DMS79 (cell line): ENCODE measurements around the gene PHLDB3.
A peak's percentile ranks its signal among the peaks of the same experiment; 100 is the strongest.

Source experiments
- DNase-seq: peaks from one replicate; lab custom pipeline; 2025; lab: John Stamatoyannopoulos, UW

The PHLDB3 gene

DNA sequence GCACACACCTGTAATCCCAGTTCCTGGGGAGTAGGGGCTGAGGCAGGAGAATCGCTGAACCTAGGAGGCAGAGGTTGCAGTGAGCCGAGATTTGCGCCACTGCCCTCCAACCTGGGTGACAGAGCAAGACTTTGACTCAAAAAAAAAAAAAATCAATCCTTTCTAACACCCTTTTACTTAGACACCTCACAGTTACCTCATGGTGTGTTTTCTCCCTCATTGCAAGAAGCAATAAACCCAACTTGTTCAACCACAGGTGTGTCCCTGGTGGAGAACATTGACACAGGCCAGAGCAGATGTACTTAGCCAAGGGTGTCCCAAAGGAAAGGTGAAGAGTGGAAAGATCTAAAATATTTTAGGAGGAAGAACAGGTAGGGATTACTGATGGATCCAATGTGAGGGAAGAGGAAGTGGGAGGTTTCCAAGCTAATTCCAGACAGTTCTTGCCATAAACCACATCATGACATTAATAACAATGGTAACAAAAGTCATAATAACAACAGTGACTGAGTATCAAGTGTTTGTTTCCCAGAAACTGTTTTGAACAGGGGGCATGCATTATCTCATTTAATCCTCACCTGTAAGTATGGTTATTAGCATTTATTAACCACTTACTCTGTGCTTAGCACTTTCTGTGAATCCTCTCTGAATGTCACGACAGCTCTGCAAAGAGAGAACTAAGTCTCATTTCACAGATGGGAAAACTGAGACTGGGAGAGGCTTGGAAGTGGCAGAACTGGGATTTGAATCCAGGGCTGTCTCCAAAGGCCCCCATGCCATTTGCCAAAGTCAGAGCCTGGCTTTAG is 36.0 kb downstream of the PHLDB3 start:
- DNase-seq: no peak

DNA sequence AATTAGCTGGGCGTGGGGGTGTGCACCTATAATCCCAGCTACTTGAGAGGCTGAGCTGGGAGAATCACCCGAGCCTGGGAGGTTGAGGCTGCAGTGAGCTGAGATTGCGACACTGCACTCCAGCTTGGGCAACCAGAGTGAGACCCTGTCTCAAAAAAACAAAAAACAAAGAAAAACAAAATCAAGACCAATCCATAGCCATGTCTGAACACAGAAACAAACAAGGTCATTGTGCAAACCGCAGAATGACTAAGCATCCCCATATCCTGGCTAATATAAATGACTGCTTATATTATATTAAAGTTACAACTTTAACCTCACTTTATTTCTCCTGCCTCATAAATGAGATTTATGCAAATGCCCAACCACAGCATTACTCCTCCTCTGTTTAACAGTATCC is 36.8 kb downstream of the PHLDB3 start:
- no peak for DNase-seq

DNA sequence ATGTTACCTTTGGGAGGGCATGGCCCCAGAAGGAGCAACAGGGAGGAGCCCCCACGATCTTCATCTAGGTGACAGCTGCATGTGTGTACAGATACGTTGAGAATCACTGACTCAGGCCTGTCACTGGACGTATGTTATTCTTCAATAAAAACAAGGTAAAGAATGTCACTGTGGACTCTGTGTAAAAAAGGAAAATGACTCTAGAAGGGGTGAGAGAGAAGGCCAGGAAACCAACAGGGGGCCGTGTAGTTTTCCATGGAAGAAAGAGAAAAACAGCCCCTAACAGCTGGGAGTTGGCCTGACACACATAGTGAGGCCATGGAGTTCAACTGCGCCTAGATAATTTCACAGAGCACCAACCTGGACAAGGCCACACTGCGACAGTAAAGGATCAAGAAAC is 37.3 kb downstream of the PHLDB3 start:
- DNase-seq: no peak

DNA sequence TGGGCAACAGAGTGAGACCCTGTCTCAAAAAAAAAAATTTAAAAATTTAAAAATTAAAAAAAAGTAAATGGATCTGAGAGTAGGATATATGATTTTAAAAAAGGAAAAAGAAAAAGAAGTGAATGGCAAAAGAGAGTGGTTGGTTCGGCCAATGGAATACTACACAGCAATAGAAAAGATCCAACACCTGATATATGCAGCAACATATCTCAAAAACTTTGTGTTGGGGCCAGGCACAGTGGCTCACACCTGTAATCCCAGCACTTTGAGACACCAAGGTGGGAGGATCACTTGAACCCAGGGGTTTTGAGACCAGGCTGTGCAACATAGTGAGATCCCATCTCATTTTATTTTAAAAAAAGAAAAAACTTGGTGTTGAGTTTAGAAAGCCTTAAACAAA is 37.8 kb downstream of the PHLDB3 start:
- no peak for DNase-seq

DNA sequence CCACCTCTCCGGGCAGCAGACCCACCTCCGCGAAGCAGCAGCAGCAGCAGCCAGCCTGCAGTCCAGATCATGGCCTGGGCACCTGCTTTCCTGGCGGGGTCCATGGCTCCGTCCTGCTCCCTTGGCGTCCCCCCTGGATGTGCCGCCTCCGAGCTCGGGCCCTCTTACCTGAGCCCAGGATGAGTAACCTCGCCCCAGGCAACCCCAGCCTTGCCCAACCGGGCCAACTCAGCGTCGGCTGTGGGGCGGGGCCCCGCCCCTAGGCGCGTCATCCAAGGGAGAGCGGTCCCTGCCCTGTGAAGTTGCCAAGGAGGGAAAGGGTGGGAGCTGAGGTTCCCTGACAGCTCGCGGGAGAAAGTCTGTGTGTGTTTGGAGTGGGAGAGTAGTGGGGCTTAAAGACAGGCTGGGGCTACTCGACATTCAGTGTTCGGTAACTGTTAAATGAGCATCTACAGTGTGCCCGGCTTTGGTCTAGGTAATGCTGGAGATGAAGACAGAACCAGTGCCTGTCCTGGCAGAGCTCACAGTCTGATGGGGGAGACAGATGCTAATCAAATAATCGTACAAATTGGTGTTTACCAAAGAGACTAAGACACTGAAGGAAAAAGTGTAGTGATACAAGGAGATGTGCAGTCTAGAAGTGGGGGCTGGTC is 39.0 kb downstream of the PHLDB3 start, which contains the start of gene LYPD3:
Gene LYPD3 (minus strand): TSS at position 141 of the 653 bp plus-strand sequence. CDS start 37 bp downstream, at position 104.
- DNase-seq: no peak

DNA sequence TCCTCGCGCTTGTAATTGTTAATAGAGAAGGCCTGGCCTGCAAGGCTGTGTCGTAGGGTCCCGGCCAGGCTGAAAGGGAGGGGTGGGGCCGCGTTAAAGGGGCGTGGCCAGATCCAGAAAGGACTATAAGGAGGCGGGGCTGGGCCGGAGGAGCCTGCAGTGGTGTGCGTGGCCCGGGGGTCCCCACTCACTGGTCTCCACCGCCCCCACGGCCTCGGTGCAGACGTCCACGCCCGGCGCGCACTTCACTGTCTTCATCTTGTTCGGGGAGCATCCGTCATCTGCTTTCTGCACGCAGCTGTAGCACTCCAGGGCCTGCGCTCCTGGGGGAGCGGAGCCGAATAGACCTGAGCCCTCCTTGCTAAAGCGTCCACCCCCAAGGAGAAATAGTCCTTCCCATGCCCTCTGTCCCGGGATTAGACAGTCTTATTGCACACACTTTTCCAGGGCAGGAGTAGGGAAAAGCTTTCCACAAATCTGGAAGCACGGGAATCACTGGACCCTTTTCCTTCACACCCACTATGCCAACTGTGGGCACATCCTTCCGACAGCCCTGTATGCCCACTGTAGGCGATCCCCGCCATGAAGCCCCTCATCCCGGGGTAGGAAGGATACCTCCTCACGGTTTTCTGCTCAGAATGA is 40.3 kb downstream of the PHLDB3 start:
- no peak for DNase-seq

DNA sequence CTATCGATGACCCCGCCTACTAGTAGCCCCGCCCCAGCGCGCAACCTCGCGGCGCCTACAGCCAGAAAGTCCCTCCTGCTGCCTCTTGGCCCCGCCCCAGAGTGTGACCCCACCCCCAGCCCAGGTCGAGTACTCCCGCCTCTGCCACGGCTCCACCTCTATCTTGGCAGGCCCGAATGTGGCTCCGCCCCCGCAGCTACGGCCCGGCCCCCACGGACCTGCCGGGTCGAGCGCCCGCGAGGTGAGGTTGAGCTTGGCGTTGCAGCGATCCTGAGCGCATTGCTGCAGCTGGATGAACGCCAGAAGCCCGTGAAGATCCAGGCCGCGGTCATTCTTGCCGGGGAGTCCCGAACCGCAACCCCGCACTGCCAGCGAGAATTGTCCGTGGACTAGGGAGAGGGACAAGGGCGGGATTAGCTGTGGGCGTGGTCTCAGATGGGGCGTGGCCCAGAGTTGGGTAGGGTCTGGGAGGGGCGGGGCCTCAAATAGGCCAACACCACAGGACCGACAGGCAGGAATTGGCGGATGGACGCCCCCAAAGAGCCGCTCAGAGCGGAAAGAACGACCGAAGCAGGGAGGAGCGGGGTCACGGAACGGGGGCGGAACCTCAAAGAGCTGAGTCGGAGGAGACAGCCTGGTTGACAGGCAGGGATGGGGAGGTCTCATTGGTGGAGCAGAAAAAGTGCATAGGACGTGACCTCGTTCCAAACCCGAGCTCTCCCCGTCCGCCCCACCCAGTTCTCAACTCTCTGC is 41.0 kb downstream of the PHLDB3 start:
- peak; percentile 96 for DNase-seq

DNA sequence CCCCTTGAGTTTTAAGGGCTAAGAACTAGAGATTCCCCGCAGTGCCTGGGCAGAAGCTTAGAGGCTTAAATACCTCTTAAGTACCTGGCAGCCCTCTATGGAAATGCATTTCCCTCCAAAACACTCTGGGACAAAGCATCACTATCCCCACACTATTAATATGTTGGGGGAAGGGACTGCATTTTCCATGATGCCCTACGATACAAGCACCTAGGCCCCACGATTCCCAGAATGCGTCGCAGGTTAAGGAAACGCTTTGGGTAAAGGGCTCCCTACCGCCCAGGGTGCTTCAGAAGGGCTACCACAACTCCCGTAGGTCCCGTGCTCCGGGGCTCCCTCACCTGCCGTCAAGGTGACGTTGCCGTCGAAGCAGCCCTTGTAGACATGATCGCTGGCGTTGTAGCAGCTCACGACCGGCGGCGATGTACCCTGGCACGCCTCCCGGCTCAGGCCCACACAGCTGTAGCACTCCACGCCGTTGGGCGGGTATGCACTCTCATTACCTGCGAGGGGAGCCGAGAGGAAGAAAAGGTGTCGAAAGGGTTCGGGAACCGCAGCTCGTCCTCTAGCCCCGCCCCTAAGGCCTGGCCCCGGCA is 41.7 kb downstream of the PHLDB3 start:
- DNase-seq: peak; percentile 96

GRCh38 chr19:43462383-43462782 is 42.2 kb downstream of the PHLDB3 start:
- no peak for DNase-seq

DNA sequence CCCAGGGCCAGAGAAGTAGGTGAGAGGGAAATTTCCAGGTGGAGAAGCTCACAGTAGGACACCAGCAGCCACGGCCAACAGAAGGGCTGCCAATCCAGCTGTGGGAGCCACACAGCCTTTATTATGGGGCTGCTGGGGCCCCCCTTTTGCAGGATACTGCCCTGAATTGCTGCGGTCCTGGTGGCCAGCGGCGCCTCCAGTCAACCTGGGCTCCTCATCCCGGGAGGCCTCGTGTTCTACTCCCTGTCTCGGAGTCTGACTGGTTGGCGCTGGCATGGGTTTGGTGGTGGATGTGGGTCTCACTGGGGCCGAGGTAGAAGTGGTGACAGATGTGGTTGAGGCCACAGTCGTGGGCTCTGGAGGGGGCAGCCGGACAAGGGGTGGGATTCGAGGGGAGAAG is 43.2 kb downstream of the PHLDB3 start:
- no peak for DNase-seq

DNA sequence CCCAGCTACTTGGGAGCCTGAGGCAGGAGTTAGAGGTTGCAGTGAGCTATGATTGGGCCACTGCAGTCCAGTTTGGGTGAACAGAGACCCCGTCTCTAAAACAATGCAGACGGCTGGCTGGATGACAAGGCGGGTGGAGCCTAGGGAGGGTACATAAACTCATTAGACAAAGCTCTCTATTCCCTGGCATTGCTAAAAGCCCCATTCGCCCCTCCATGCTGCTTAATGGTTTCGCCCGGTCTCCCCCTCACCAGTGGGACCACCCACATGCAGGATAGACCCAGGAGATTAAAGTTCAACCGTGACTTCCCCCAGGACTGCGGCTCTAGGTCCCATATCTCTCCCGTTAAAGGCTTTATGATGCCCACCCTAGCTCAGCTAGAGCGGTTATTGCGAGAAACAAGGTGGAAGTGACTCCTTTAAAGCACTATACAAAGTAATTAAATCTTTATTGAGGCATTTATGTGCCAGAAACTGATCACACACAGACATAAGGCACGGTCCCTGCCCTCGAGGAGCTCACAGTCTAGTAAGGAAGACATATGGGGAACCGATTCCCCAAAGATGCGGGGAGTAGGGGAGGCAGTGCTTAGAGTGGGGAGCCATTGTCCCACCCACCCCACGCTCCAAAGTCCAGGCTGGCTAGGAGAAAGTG is 44.1 kb downstream of the PHLDB3 start:
- DNase-seq: no peak

DNA sequence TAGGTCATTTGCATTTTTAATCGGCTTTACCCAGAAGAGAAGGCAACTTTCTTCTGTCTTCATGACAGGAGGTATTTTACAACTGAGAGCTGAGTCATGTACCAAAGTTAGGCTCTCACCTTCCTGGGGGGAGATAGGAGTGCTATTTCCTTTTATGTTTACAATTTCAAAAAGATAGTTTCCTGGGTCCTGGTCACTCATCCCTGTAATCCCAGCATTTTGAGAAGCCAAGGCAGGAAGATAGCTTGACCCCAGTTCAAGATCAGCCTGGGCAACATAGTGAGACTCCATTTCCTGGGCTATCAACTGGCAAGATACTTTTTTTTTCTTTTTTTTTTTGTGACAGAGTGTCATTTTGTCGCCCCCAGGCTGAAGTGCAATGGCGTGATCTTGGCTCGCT is 46.7 kb downstream of the PHLDB3 start:
- no peak for DNase-seq

GRCh38 chr19:43455321-43456113 is 49.0 kb downstream of the PHLDB3 start:
- no peak for DNase-seq

DNA sequence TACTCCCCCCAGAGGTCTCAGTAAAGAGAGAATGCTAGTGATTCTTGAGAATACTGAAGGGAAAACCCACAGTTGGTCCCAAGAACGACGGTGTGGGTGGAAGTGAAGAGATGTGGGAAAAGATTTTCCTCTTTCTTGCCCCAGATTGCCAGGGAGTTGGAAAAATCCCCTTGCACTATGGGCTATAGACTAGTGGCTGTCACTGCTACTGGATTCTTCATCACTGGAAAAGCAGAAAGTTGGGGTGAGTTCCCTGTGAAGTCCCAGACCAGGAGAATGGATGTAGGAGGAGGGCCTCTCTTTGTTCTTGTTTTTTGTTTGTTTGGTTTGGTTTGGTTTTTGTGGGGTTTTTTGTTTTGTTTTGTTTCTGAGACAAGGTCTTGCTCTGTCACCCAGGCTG is 50.5 kb downstream of the PHLDB3 start:
- no peak for DNase-seq

DNA sequence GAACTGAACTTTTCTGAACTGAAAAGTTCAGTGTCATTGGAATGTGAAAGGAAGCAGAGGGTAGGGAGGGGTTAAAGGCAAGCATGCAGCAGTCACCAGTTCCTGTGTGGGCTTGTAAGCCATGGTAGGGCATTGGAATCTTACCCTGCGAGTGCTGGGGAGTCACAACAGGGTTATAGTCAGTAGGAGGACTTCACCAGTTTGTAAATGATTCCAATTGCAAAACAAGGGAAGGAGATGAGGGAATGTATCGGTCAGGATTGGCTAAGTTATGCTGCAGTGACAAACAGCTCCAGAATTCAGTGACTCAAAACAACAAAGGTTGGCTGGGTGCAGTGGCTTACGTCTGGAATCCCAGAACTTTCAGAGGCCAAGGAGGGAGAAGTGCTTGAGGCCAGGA is 52.0 kb downstream of the PHLDB3 start:
- DNase-seq: no peak

GRCh38 chr19:43450545-43450997 is 54.0 kb downstream of the PHLDB3 start:
- DNase-seq: no peak

GRCh38 chr19:43447655-43448054 is 56.9 kb downstream of the PHLDB3 start:
- DNase-seq: no peak

- peak; percentile 33 for DNase-seq
Observed at GRCh38 chr19:43446746-43447489, 57.6 kb downstream of the PHLDB3 start.

DNA sequence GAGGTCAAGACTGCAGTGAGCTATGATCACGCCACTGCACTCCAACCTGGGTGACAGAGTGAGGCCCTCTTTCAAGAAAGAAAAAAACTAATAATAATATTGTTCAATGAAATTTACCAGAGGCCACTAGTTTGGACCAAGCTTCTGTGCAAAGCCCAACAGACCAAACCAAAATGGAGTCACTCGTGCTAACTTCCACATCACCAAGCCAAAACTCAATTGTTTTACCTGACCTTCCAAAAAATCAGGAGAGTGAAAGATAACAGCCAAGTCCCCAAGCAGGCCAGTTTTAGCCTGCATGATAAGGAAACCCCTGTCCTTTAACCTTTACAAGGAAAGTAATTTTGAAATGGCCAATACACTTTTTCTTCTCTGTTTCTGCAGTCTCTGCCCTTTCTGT is 59.1 kb downstream of the PHLDB3 start:
- DNase-seq: no peak
